ENCODE results near the gene METTL5.

GRCh38 chr2:169771021-169771420, 53.7 kb downstream of the METTL5 start:
- TF ChIP-seq CTCF (IDR thresholded peaks at IDR 0.05) (no peak), TAF1 (IDR thresholded peaks at IDR 0.05; ENCODE audit: borderline replicate concordance, low read depth, low read length) (no peak), REST (IDR thresholded peaks at IDR 0.05; ENCODE audit: low read depth, low read length) (no peak), ZBTB33 (IDR thresholded peaks at IDR 0.05; ENCODE audit: borderline replicate concordance, low read depth) (no peak), EP300 (IDR thresholded peaks at IDR 0.05; ENCODE audit: borderline replicate concordance in 1 of 2, low read depth in 1 of 2, low read length in 1 of 2) (no peak)

All from SK-N-SH (cell line).